GM21515 (cell line): ENCODE measurements around the gene GALNT13.

ENCODE experiments used
- ATAC-seq: cut with Tn5 transposase; IDR thresholded peaks from one replicate; pipeline ENCODE4 v1.9.1; 2021; ENCODE audit not compliant: unreplicated experiment

Gene GALNT13

DNA sequence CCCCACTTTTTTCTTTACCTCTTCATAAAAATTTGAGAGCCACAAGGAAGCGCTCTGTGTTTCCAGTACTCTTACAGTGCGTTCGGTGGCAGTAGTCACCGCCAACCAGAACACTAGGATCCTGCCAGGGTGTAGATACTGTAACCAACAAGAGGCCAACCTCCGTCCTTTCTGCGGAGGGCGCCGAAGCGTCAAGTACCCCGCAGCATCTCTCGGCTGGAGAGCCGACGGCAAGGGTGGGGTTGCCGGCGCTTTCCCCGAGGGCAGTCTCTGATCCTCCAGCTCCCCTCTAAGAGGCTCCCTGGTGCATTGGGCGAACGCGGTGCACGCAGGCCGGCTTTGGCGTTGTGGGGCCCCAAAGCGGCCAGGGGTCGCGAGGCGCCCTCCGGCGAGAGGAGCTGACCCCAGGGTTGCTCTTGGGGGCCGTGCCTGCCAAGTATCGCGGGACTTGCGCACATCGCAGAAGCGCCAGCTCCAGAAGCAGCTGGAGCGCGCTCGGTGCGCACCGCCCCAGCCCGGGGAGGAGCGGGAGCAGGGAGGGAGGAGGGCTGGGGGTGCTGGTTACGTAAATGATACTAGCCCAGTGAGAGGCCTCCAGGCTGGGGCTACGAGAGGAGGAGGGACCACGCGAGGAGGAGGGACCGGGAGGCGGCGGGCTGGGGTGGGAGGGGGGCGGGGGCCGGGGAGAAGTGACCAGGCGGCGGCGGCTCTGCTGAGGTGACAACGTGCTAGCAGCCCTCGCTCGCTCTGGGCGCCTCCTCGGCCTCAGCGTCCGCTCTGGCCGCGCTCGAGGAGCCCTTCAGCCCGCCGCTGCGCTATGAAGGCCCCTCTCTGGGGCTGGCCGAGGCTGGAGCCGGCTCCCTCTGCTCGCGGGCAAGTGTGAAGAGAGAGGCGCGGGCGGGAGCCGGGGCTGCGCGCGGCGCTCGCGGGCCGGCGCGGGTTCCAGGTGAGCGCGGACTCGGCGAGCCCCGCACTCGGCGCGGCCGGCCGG lies at the start of gene GALNT13:
TSS of gene GALNT13 (plus strand) at position 692 of the 991 bp plus-strand sequence.
- ATAC-seq, result no peak

DNA sequence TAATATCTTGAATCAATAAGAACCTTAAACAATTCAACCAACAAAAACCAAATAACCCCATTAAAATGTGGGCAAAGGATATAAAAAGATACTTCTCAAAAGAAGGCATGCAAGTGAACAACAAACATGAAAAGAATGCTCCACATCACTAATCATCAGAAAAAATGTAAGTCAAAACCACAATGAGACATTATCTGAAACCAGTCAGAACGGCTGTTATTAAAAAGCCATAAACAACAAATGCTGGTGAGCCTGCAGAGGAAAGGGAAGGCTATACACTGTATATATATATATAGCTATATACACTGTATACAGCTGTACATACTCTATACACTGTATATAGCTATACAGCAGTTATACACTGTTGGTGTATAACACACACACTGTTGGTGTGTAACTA lies 47.8 kb upstream of the GALNT13 start:
- no peak for ATAC-seq

DNA sequence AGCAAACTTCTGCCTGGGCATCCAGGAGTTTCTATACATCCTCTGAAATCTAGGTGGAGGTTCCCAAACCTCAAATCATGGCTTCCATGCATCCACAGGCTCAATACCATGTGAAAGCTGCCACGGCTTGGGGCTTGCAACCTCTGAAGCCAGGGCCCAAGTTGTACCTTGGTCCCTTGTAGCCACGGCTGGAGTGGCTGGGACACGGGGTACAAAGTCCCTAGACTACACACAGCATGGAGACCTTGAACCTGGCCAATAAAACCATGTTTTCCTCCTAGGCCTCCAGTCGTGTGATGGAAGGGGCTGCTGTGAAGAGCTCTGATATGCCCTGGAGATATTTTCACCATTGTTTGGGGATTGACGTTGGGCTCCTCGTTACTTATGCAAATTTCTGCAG lies 43.4 kb upstream of the GALNT13 start:
- ATAC-seq, result no peak

DNA sequence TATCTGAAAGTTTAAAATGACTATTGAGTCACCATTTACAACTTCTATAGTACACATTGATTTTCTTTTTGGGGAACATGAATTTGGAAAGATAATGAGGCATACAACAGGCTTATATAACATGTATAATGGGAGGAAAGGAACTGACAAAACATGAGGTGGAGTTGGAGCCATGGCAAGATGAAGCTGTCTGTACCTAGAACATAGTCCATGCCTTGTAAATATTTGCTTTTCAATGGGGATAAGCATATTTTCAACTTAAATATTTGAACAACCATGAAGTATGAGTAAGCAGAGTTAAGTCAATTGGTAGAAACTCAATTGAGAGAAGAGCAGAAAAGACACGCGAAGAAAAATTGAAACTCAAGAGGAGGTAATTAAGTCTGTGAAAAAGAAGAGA lies 37.1 kb upstream of the GALNT13 start:
- ATAC-seq, result no peak

DNA sequence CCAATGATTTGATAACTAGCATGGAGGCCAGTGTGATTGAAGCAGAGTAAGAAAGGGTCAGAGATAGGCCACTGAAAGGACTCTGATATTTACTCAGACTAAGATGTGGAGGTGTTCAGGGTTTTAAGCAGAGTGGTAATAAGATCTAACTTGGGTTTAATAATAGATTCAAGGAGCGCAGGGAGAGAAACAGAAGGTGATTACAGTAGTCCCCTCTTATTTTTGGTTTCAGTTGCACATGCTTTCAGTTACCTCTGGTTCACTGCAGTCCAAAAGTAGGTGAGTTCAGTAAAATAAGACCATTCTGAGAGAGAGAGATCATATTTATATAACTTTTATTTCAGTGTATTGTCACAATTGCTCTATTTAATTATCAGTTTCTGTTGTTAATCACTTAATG lies 13.5 kb upstream of the GALNT13 start:
- no peak for ATAC-seq

DNA sequence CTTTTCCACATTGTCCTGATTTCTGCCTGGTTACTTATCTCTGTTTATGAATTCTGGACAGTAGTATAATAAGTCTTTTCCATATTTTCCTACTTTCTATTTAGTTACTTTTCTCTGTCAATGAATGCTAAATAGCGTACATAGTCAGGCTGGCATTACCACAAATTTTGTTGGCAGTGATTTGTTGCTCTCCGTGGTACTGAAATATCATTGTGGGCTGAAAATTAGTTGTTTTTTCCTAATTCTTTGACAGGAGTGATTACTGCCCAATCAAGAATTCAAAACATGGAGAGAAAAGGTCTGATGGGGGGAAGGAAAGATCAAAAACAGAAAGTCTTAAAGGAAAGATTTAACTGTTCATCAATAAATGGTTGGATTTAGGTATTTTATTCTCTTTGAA lies 7.7 kb upstream of the GALNT13 start:
- no peak for ATAC-seq

DNA sequence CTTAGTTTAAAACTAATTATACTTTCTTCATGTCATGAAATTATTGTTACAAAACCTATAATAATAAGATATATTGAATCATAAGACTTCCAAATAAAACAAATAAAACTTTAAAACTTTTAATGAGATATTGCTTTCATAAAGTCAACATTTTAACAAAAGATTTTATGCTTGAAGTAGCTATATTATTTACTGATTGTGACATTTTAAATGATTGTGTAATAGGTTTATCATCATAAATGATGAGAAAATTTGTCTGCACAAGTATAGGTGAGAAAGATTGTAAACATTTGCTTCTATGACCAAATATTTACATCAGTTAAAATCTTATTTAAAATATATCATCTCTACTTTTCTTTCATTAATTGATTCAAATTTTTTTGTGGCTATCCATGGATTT lies 5.1 kb upstream of the GALNT13 start:
- no peak for ATAC-seq

DNA sequence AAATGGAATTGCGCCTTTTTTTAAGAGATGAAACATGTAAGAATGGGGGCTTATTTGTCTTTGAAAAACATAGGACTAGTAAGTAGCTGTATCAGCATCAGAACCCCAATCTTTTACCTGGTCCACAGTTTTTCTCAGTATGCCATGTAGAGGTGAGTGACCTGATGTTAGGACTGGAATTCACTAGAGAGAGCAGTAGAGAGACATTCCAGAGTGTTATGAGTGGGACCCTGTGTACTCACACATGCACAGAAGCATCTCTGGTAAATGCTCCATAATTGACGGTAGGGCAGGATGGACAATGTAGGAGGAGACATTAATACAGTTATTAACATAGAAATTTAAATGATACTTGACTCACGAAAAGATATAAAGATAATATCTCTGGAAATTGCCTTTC lies 1.4 kb upstream of the GALNT13 start:
- no peak for ATAC-seq

DNA sequence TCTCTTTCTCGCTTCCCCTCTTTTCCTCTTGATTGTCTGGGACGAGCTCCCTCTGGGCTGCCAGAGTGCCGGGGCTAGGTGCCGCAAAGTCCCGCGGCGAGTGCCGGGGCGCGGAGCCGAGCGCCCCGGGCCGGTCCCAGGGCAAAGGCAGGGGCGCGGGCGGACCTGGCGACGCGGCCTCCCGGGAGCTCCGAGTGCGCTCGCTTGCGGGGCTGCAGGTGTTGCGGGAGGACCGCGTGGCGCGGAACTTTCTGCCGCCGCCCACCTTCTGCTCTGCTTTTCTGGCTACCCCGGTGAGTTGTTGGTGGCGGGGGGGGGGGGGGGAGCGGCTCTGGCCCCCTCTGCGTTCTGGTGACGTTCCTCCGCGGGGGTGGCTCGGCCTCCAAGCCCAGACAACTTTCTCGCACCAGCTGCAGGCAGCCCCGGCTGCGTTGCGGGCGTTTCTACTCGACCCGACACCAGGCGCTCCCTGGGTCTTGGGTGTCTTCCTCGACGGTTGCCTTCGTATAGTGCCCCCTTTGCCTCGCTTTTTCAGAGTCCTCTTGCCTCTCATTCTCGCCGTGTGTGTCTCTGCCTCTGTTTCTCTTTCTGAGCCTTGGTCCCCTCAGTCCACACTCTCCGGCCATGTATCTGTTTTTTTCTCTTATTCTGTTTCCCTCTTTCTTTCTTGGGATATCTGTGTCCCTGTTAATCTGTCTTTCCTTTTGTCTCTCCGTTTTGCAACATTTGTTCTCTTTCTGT lies 759 bp downstream of the GALNT13 start:
- no peak for ATAC-seq

DNA sequence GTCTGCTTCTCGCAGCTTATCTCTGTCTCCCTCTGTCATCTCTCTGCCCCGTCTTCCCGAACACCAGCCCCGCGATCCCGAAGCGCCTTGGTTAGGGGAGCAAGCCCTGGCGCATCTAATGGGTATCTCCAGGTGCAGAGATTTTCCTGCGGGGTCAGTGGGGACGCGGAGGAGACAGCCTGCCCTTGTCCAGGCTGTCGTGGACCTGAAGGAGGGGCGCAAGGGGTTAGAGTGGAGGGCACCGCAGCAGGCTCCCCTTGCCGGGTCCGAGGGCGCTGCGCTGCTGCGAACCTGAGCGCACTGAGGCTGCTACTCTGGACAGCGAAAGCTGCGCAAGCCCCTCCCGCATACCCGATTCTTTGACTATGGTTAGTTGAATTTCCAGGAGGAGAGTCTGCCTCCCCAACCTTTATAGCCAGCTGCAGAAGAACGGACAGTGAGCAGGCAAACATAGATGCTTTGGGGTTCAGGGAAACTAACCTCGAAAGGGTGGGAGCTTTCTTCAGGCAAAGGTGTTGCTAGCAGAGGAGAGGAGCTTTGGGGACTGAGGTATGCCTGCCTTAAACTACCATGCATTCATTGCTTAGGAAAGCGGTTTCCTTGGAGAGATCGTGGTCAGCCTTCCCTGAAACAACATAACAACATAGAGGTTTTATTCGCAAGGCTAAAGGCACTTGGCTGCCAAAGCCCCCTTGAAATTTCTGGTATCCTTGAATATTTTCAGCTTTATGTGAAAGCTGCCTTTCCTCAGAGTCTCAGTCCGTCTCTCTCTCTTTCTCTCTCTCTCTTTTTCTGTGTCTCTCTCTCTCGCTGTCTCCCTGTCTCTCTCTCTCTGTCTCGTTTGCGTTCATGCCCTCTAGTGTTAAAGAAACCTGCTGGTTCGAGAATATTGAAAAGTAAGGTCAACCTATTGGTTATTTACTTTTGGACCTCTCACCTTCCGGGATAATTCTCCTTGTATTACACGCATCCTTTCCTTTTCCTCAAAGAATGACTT lies 1.6 kb downstream of the GALNT13 start:
- ATAC-seq, result no peak

DNA sequence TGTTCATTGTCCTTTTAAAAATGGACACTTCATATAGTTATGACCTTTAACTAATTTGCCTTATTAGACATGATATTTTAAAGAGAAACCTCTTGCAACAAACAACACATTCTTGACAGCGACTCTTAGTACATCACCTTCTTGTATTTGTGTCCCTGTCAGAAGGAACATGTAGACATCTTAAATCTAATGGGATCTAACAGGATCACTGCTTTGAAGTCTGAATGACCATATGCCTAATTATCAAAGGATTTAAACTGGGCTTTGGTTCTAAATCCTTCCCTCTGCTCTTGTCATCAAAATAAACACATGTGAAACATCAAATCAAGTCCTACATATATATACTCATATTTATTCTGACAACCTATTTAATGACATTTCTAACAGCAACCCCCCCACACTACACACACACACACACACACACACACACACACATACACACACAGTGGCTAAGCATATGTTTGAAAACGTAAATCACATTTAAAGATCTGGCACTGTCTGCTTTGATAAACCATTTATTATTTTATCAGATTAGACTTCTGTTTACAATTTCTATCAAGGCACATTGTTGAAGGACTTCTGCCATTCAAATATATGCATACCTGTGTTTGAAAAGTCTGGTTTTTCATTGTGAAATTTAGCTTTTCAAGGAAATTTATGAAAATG lies 4.2 kb downstream of the GALNT13 start:
- ATAC-seq, result no peak

DNA sequence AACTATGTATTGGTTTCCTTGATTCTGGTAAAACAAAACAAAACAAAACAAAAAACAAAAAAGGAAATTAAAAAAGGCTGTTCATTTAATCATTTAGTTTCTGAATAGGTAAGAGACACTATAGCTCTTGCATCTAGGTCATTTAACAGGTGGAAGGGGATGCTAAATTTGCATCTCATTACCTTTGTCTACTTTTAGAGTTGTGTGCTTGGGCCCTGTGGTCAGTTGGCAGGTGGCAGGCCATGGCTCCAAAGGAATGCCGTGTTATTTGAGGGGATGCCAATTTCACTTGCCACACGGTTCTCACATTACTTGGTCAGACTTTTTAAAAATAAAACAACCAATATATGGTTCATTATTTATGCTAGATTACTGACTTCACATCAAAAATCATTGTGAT lies 9.2 kb downstream of the GALNT13 start:
- no peak for ATAC-seq

DNA sequence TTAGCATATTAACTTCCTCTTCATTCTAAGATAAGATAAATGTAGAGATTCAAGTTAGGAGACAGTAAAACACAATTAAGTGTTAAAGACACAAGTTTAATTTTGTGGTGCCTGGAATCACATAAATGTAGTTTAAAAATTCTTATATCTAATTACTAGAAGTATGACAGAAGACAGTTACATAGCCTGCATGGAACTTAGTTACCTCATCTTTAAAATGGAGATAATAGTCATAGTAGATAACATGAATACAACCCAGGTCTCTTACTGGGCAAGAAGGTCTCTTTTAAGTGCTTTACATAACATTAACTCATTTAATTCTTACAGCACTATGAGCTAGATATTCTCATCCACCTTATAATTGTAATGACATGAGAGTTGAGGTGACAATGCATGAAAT lies 15.1 kb downstream of the GALNT13 start:
- ATAC-seq, result no peak

DNA sequence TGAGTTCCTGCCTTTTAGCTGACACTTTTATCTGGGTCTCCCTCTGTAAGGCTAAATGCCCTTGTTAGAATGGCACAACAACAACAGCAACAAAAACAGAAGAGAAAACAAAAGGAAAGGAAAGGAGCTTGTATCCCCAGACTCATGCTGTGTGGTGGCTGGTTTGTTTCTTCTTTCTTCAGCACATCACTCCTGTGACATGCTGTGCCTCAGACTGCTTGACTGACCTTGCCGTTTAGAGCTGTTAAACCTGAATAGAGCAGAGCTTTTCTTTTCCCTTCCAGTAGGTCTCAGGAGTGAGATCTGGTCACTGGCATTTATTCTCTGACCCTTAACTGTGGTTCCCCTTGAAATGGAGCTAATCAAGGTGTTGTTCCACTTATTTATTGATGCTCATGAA lies 18.9 kb downstream of the GALNT13 start:
- ATAC-seq, result no peak

DNA sequence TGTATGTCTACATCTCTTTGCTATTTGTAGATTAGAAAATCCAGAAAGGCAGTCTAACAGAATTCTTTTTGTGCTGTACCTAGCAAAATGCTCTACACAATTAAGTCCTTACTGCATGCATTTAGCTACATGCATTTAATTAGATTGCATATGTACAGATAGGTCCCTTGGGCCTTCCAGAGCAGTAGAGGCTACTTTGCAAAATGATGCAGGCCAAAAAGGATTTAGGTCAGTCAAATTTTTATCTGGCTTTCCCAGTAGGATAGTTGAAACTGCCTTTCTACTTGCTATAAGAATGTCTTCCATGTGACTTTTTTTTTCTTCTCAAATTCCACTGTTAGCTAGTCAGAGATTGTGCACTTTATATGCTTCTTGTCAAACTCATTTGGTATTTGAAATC lies 19.3 kb downstream of the GALNT13 start:
- no peak for ATAC-seq

DNA sequence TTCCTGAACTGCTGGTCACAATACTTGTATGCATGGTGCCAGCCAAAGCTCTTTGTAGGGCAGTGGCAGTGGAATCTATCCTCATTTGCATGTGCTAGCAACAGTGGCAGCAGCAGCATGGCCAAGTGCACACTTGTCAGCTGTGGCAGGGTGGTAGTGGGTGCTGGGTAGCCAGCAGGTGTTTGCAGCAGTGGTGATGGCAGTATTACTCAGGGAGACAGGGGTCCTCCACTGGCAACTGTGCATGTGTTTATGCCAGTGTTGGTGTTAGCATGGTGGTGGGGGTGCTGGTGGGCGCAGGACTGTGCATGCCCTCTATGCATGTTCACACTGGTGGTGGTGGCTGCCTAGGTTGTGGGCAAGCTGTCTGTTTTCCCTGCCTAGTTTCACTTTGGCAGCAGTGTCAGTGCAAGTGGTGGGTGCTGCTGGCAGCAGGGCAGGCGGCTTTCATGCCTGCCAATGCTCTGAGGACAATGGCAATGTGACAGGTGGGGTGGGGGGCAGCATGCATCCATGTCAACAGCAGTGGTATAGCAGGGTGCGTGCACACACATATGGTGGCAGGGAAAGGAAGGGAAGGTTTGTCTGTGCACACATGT lies 41.2 kb downstream of the GALNT13 start:
- no peak for ATAC-seq

DNA sequence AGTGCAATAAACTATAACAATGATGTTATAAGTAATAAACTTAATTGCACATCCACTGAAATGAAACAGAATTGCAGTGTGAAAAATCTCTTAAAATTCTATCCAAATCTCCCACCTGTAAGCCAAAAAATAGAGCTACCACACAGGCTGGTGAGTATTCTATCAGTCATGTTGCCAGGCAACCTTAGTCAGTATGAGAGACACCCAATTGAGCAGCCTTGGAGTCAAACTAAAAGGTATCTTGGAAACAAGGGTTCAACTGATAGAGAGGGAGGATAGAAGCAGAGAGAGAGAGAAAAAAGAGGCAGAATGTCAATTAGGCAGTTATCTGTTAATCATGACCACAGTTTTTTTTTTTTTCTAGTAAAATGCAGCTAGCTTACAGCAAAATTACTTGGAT lies 45.8 kb downstream of the GALNT13 start:
- ATAC-seq, result no peak

DNA sequence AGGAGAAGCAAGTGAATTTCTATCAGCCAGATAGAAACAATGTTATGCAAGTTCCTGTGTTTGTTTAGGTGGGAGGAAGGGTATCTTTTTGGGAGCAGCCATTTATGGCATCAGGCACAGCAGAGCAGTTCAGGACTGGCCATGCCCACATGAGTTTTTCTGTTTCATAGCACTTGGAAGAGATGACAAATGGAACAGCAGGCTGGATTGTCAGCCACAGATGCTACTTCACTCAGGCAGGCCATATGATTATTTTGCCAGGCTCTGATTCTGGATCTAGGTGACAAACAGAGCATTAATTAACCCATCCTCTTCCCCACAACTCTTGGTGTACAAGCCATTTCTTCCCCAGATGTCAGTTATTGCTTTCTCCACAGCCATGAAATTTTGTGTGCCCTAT lies 63.8 kb downstream of the GALNT13 start:
- ATAC-seq, result no peak

DNA sequence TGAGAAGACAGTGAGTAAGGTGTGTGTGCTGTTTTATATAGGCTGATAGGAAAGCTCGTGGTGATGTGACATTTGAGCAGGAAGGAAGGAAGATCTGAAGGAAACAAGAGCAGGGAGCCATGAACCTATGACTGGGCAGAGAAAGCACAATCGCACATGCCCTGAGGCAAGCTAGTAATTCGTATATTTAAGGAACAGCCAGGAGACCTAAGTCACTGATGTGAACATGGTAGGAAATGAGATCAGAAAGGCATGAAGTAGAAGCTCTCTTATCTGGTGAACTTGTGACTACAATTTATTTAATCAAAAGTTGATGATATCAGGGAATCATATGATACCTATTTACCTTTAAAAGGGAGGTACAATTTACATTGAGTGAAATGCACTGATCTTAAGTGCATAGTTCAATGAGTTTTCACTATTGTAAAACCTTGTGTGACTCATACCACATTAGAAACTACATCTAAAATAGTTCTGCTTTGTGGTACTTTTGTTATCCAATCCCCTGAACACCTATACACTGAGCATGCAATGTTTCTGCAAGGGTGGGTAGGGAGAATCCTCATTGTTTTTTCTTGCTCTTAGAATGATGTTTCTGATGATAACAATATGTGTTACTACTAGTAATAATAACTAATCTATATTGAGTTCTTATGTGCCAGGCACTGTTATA lies 67.5 kb downstream of the GALNT13 start:
- ATAC-seq, result no peak
